ENCODE results near the gene OSBP.
"Not testable (repeated sequence)": the region's sequence is repeated elsewhere in the genome, so short reads cannot be mapped to it uniquely, and the experiment has no call there.

The OSBP gene

DNA sequence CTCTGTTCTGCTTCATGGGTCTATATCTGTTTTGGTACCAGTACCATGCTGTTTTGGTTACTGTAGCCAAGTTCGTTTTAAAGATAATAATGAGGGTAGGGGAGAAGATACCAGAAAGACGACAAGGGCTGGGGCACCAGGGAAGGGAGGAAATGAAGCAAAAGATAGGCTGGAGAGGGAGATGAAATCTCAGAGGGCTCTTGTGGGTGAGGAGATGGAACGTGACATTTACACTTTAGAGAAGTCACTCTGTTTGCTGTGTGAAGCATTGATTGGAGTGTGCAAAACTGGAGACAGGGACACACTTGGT is 70.8 kb downstream of the OSBP start:
- Histone ChIP-seq H3K4me1 (ENCODE audit: insufficient read depth, low read length, severe bottlenecking) (peaks cover 12% of the 10 kb centered on the region), H3K9me2 (ENCODE audit: low read depth, low read length) (no peaks in the 10 kb centered on the region), H3K27me3 (ENCODE audit: insufficient read depth, low read length) (no peaks in the 10 kb centered on the region), H3K4me2 (ENCODE audit: low read length) (no peak overlapping the region), H3K79me2 (ENCODE audit: insufficient read depth, low read length) (no peaks in the 10 kb centered on the region), H3F3A (ENCODE audit: insufficient read depth, low read length) (no peaks in the 10 kb centered on the region), H3K9ac (ENCODE audit: low read length) (no peak overlapping the region), H4K20me1 (ENCODE audit: insufficient read depth, low read length) (no peaks in the 10 kb centered on the region), H3K27ac (ENCODE audit: low read depth, low read length, poor library complexity, severe bottlenecking) (no peak overlapping the region), H2AFZ (ENCODE audit: low read length) (no peak overlapping the region), H3K4me3 (ENCODE audit: low read depth, low read length, poor library complexity, severe bottlenecking) (no peak overlapping the region), H3K9me3 (ENCODE audit: low read length) (no peaks in the 10 kb centered on the region), H3K36me3 (ENCODE audit: insufficient read depth, low read length) (no peaks in the 10 kb centered on the region)
- no peak for TF ChIP-seq EZH2 (IDR thresholded peaks at IDR 0.05; ENCODE audit: borderline replicate concordance, low read length)
- TF ChIP-seq, protein P1, sequence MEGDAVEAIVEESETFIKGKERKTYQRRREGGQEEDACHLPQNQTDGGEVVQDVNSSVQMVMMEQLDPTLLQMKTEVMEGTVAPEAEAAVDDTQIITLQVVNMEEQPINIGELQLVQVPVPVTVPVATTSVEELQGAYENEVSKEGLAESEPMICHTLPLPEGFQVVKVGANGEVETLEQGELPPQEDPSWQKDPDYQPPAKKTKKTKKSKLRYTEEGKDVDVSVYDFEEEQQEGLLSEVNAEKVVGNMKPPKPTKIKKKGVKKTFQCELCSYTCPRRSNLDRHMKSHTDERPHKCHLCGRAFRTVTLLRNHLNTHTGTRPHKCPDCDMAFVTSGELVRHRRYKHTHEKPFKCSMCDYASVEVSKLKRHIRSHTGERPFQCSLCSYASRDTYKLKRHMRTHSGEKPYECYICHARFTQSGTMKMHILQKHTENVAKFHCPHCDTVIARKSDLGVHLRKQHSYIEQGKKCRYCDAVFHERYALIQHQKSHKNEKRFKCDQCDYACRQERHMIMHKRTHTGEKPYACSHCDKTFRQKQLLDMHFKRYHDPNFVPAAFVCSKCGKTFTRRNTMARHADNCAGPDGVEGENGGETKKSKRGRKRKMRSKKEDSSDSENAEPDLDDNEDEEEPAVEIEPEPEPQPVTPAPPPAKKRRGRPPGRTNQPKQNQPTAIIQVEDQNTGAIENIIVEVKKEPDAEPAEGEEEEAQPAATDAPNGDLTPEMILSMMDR (IDR thresholded peaks at IDR 0.05; ENCODE audit: low read length): no peak

DNA sequence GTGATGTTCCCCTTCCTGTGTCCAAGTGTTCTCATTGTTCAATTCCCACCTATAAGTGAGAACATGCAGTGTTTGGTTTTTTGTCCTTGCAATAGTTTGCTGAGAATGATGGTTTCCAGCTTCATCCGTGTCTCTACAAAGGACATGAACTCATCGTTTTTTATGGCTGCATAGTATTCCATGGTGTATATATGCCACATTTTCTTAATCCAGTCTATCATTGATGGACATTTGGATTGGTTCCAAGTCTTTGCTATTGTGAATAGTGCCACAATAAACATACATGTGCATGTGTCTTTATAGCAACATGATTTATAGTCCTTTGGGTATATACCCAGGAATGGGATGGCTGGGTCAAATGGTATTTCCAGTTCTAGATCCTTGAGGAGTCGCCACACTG is 71.9 kb downstream of the OSBP start:
- not testable (repeated sequence) for H2AFZ ChIP-seq (ENCODE audit: low read length); H3K27ac ChIP-seq (ENCODE audit: low read depth, low read length, poor library complexity, severe bottlenecking); H3K4me1 ChIP-seq (ENCODE audit: insufficient read depth, low read length, severe bottlenecking); H3K9me3 ChIP-seq (ENCODE audit: low read length); H3K79me2 ChIP-seq (ENCODE audit: insufficient read depth, low read length); H3K27me3 ChIP-seq (ENCODE audit: insufficient read depth, low read length); H3K36me3 ChIP-seq (ENCODE audit: insufficient read depth, low read length); H3K9ac ChIP-seq (ENCODE audit: low read length); H3K9me2 ChIP-seq (ENCODE audit: low read depth, low read length); H3K4me3 ChIP-seq (ENCODE audit: low read depth, low read length, poor library complexity, severe bottlenecking); H3K4me2 ChIP-seq (ENCODE audit: low read length); H3F3A ChIP-seq (ENCODE audit: insufficient read depth, low read length); H4K20me1 ChIP-seq (ENCODE audit: insufficient read depth, low read length)

- Histone ChIP-seq H3K4me3 (ENCODE audit: low read depth, low read length, poor library complexity, severe bottlenecking) (no peak overlapping the region), H3K36me3 (ENCODE audit: insufficient read depth, low read length) (no peaks in the 10 kb centered on the region), H3K27me3 (ENCODE audit: insufficient read depth, low read length) (no peaks in the 10 kb centered on the region), H3K79me2 (ENCODE audit: insufficient read depth, low read length) (no peaks in the 10 kb centered on the region), H3K4me1 (ENCODE audit: insufficient read depth, low read length, severe bottlenecking) (peaks cover 7% of the 10 kb centered on the region), H4K20me1 (ENCODE audit: insufficient read depth, low read length) (no peaks in the 10 kb centered on the region), H3K27ac (ENCODE audit: low read depth, low read length, poor library complexity, severe bottlenecking) (no peak overlapping the region), H3F3A (ENCODE audit: insufficient read depth, low read length) (no peaks in the 10 kb centered on the region), H3K9ac (ENCODE audit: low read length) (no peak overlapping the region), H3K4me2 (ENCODE audit: low read length) (no peak overlapping the region), H3K9me3 (ENCODE audit: low read length) (no peaks in the 10 kb centered on the region), H3K9me2 (ENCODE audit: low read depth, low read length) (no peaks in the 10 kb centered on the region), H2AFZ (ENCODE audit: low read length) (no peak overlapping the region)
- no peak for TF ChIP-seq EZH2 (IDR thresholded peaks at IDR 0.05; ENCODE audit: borderline replicate concordance, low read length)
- TF ChIP-seq, protein P1 (IDR thresholded peaks at IDR 0.05; ENCODE audit: low read length): no peak
Measured at GRCh38 chr11:59542142-59542810, 73.3 kb downstream of the OSBP start.

DNA sequence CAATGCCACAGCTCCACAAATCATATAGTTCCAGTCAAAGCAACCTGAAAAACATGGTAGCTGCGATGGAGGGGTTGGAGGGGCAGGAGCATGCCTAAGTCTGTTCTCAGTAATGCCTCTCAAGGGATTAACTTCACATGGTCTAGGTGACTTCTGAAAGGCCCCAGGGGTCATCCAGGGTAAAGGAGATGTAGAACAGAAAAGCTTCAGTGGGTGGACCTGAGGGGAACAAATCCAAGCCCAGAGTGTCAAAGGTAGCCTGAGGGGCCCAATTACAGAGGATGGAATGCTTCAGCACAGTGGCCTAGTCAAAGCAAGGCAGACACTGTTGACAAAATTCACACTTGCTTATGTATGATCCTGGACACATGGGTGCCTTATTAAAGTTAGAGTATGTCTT is 80.9 kb downstream of the OSBP start:
- H2AFZ ChIP-seq (ENCODE audit: low read length): no peak overlapping the region
- H3K4me2 ChIP-seq (ENCODE audit: low read length): no peak overlapping the region
- no peak overlapping the region for H3K27ac ChIP-seq (ENCODE audit: low read depth, low read length, poor library complexity, severe bottlenecking)
- H3K4me3 ChIP-seq (ENCODE audit: low read depth, low read length, poor library complexity, severe bottlenecking): no peak overlapping the region
- no peaks in the 10 kb centered on the region for H3K79me2 ChIP-seq (ENCODE audit: insufficient read depth, low read length)
- H3K9ac ChIP-seq (ENCODE audit: low read length): no peak overlapping the region
- no peaks in the 10 kb centered on the region for H3K9me2 ChIP-seq (ENCODE audit: low read depth, low read length)
- TF ChIP-seq EZH2 (IDR thresholded peaks at IDR 0.05; ENCODE audit: borderline replicate concordance, low read length): no peak
- TF ChIP-seq, protein P1 (IDR thresholded peaks at IDR 0.05; ENCODE audit: low read length): no peak
- no peaks in the 10 kb centered on the region for H4K20me1 ChIP-seq (ENCODE audit: insufficient read depth, low read length)
- peaks cover 12% of the 10 kb centered on the region for H3K4me1 ChIP-seq (ENCODE audit: insufficient read depth, low read length, severe bottlenecking)
- no peaks in the 10 kb centered on the region for H3F3A ChIP-seq (ENCODE audit: insufficient read depth, low read length)
- H3K27me3 ChIP-seq (ENCODE audit: insufficient read depth, low read length): no peaks in the 10 kb centered on the region
- H3K36me3 ChIP-seq (ENCODE audit: insufficient read depth, low read length): no peaks in the 10 kb centered on the region
- H3K9me3 ChIP-seq (ENCODE audit: low read length): no peaks in the 10 kb centered on the region

Data from OCI-LY1 (cell line).